Ishikawa (cell line): ENCODE results near the gene TAF10.

Experiments used
- CEBPB ChIP-seq: IDR thresholded peaks from 2 replicates; pipeline ENCODE4 v1.6.1; 2012
- CREB1 ChIP-seq: IDR thresholded peaks from 2 replicates; pipeline ENCODE4 v1.6.1; 2012; ENCODE audit warnings: low read depth
- EGR1 ChIP-seq: IDR thresholded peaks from 2 replicates; pipeline ENCODE4 v1.6.1; 2012
- EP300 ChIP-seq: IDR thresholded peaks from 2 replicates; pipeline ENCODE4 v1.6.1; 2012; ENCODE audit warnings: borderline replicate concordance
- MAX ChIP-seq: IDR thresholded peaks from 2 replicates; pipeline ENCODE4 v1.6.1; 2012
- NFIC ChIP-seq: IDR thresholded peaks from 2 replicates; pipeline ENCODE4 v1.6.1; 2012
- REST ChIP-seq: IDR thresholded peaks from 2 replicates; pipeline ENCODE4 v1.6.1; 2012; ENCODE audit warnings: low read depth, mild to moderate bottlenecking
- ZBTB7A ChIP-seq: IDR thresholded peaks from 2 replicates; pipeline ENCODE4 v1.6.1; 2012; ENCODE audit warnings: low read depth

DNA sequence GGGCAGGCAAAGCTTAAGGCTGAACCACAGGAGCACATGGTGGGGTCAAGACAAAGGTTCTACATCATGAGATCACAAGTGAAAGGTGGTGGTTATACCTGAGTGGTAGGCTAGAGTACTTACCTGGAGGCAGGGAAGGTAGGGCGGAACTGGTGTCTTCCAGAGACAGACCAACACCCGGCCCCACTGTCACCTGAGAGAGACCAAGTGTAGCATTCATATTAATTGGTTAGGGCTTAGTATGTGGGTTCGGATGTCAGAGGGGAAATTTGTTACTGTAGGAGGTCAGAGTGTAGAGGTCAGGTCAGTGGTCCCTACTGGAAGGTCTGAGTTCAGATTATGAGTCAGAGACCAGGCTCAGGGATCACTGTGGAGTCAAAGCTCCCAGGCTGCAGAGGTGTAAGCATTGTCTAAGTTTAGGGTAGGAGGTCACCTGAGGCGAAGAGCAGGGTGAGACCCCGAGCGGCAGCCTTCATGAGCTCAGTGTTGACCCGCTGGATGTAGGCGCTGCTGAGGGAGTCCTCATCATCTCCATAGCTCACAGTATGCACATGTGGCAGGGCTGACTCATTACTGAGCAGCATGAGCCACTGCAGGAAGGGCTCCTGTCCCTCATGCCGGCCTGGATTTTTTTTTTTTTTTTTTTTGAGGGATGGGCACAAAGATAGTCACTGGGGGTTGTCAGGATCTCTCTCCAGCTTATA, 4.0 kb upstream of the TAF10 start:
- no peak for TF ChIP-seq EP300
- TF ChIP-seq CREB1: no peak
- TF ChIP-seq EGR1: no peak
- no peak for TF ChIP-seq NFIC
- no peak for TF ChIP-seq MAX
- TF ChIP-seq REST: no peak
- TF ChIP-seq CEBPB: no peak
- no peak for TF ChIP-seq ZBTB7A
